Measurements from ENCODE around the gene STPG3. TPM values are rescaled to one million over a fixed set of nuclear protein-coding genes. Genes with fewer than 3 reads are reported as not detected.

STPG3 gene
- polyA plus RNA-seq, 2 of the 4 experiments (the other 2 are of a cell fraction), result not detected

DNA sequence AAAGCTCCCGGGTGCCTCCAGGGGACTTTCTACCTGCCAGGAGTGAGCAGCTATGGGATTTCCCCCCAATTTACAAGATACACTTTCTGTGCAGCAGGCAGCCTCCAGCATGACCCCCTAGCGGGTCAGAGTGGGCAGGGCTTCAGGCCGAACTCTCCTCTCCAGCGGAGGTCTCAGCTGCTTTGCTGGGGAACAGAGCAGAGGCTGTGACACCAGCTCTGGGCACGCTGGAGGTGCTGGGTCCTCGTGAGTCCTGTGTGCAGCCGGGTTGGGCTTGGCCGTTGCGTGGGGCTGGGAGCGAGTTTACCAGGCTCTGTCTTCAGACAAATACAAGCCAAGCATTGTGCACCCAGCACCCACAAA, 48.1 kb downstream of the STPG3 start:
- H3K9me3 ChIP-seq, result no peaks in the 10 kb centered on the region
- FAIRE-seq, result no peak
- TF ChIP-seq TP53 (CRISPR knock-in tag; IDR thresholded peaks at IDR 0.05) (no peak), RFX5 (IDR thresholded peaks at IDR 0.05) (no peak)
- H3K4me3 ChIP-seq, result no peak overlapping the region
- ATAC-seq, result no peak
- H3K27ac ChIP-seq, result no peak overlapping the region
- CTCF ChIA-PET, result interaction anchor here (0.7 to 1.7 kb wide), 6 partner anchors 12 to 236 kb away, joined by 3 to 4 read pairs (median 3); partner anchors contain the start of gene TOR4A
- H3K4me1 ChIP-seq, result peaks cover 25% of the 10 kb centered on the region
- no peak for DNase-seq (ENCODE audit: low read depth in 1 of 2, low spot score in 1 of 2)
- no peak overlapping the region for H3K4me2 ChIP-seq
- whole genome bisulfite sequencing (ENCODE audit: missing lambda C conversion rate), result 77% methylated on average over 9 of the region's 10 CpGs
- POLR2A ChIA-PET, result no interaction called here

DNA sequence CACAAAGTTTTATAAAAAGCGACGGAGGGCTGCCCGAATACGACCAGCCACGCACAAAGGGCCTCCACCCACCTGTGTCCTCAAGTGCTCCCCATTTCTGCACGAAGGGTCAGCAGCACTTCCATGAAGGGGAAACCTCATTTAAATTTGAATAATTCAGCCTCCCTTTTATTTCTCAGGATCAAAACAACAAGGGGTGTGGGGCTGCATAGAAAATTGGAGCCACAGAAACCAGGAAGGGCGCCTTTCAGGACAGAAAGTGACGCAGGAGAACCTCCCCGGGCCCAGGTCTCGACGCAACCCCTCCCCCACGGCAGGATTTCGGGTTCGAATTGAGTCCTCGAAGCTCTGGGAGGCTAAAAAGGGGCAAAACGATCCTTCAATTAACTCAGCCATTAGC, 48.9 kb downstream of the STPG3 start:
- Histone ChIP-seq H3K4me3 (no peak overlapping the region), H3K27ac (no peak overlapping the region), H3K9me3 (no peaks in the 10 kb centered on the region), H3K4me1 (peaks cover 25% of the 10 kb centered on the region), H3K4me2 (peak overlapping the region; percentile 84)
- POLR2A ChIA-PET, result no interaction called here
- FAIRE-seq (no peak), DNase-seq (ENCODE audit: low read depth in 1 of 2, low spot score in 1 of 2) (no peak), ATAC-seq (no peak)
- no peak for TF ChIP-seq NR3C1 (IDR thresholded peaks at IDR 0.05)
- TF ChIP-seq ELK1 (IDR thresholded peaks at IDR 0.05; ENCODE audit: low read depth, low read length), result no peak
- TF ChIP-seq PBX3 (IDR thresholded peaks at IDR 0.05), result no peak
- TF ChIP-seq, protein P1, sequence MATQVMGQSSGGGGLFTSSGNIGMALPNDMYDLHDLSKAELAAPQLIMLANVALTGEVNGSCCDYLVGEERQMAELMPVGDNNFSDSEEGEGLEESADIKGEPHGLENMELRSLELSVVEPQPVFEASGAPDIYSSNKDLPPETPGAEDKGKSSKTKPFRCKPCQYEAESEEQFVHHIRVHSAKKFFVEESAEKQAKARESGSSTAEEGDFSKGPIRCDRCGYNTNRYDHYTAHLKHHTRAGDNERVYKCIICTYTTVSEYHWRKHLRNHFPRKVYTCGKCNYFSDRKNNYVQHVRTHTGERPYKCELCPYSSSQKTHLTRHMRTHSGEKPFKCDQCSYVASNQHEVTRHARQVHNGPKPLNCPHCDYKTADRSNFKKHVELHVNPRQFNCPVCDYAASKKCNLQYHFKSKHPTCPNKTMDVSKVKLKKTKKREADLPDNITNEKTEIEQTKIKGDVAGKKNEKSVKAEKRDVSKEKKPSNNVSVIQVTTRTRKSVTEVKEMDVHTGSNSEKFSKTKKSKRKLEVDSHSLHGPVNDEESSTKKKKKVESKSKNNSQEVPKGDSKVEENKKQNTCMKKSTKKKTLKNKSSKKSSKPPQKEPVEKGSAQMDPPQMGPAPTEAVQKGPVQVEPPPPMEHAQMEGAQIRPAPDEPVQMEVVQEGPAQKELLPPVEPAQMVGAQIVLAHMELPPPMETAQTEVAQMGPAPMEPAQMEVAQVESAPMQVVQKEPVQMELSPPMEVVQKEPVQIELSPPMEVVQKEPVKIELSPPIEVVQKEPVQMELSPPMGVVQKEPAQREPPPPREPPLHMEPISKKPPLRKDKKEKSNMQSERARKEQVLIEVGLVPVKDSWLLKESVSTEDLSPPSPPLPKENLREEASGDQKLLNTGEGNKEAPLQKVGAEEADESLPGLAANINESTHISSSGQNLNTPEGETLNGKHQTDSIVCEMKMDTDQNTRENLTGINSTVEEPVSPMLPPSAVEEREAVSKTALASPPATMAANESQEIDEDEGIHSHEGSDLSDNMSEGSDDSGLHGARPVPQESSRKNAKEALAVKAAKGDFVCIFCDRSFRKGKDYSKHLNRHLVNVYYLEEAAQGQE (IDR thresholded peaks at IDR 0.05), result no peak
- no peak for TF ChIP-seq E2F6 (IDR thresholded peaks at IDR 0.05; ENCODE audit: borderline replicate concordance, low read depth)
- no peak for TF ChIP-seq MAFK (IDR thresholded peaks at IDR 0.05; ENCODE audit: partially characterized antibody)
- TF ChIP-seq, protein P2, sequence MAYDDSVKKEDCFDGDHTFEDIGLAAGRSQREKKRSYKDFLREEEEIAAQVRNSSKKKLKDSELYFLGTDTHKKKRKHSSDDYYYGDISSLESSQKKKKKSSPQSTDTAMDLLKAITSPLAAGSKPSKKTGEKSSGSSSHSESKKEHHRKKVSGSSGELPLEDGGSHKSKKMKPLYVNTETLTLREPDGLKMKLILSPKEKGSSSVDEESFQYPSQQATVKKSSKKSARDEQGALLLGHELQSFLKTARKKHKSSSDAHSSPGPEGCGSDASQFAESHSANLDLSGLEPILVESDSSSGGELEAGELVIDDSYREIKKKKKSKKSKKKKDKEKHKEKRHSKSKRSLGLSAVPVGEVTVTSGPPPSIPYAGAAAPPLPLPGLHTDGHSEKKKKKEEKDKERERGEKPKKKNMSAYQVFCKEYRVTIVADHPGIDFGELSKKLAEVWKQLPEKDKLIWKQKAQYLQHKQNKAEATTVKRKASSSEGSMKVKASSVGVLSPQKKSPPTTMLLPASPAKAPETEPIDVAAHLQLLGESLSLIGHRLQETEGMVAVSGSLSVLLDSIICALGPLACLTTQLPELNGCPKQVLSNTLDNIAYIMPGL (CRISPR knock-in tag; IDR thresholded peaks at IDR 0.05; ENCODE audit: borderline replicate concordance), result no peak
- TF ChIP-seq POLR2AphosphoS2 (conservative IDR thresholded peaks at IDR 0.05; ENCODE audit: low read length), result no peak
- no peak for TF ChIP-seq ZC3H11A (IDR thresholded peaks at IDR 0.05)
- TF ChIP-seq HOXB5 (CRISPR knock-in tag; IDR thresholded peaks at IDR 0.05), result no peak
- no peak for TF ChIP-seq RFX5 (IDR thresholded peaks at IDR 0.05)
- no peak for TF ChIP-seq ZSCAN20 (CRISPR knock-in tag; IDR thresholded peaks at IDR 0.05)
- no peak for TF ChIP-seq FOXS1 (CRISPR knock-in tag; IDR thresholded peaks at IDR 0.05)
- 80% methylated on average over 16 of the region's 16 CpGs for WGBS (ENCODE audit: missing lambda C conversion rate)
- CTCF ChIA-PET, result interaction anchor here (0.6 to 1.7 kb wide), 4 partner anchors 13 to 319 kb away, joined by 3 to 4 read pairs (median 4); partner anchors contain the start of gene EHMT1
